GM21717 (cell line): ENCODE data around the gene C1orf56.

Experiments used
- ATAC-seq: cut with Tn5 transposase; IDR thresholded peaks from one replicate; pipeline ENCODE4 v1.9.1; 2021; ENCODE audit warnings: mild to moderate bottlenecking, moderate library complexity; ENCODE audit not compliant: unreplicated experiment

The C1orf56 gene

DNA sequence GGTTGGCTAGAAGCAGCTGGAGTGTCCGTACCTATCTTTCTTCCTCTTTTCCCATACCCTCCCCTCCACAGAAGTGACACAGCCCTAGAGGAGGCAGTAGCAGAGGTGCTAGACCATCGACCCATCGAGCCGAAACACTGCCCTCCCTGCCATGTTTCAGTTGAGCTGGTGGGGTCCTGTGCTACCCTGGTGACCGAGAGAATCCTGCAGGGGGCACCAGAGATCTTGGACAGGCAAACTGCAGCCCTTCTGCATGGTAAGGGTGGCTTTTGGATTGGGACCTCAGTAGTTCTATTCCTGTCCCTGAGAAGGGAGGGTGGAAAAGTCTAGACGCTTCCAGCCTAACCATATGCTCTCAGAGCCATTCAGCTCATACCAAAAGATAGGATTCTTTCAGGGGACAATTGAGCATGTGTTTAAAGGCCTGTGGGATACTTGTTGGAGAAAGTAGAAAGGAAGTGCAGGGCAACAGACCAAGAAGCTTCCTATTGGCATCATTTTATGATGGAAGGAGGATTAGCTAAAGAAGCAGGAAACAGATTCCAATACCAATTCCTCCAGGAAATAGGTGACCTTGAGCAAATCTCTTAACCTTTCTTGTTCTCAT, 22.9 kb upstream of the C1orf56 start:
- no peak for ATAC-seq

DNA sequence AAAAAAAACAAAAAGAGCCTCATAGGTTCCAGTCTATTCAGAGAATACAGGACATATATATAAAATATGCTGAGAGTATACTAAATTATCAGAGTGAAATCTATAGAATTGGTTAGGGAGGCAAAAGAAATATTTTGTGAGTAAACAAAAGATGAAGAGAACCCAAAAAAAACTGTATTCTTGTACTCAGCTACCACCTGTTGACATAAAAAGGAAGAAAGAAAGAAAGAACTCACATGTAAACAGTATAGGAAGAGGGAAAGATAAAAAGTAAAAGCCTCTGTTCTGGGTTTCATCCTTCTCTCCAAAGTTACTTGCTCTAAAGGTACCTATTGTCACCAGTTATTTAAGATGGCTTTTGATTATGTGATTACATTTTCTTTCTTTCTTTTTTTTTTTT, 21.1 kb upstream of the C1orf56 start:
- ATAC-seq, result no peak

DNA sequence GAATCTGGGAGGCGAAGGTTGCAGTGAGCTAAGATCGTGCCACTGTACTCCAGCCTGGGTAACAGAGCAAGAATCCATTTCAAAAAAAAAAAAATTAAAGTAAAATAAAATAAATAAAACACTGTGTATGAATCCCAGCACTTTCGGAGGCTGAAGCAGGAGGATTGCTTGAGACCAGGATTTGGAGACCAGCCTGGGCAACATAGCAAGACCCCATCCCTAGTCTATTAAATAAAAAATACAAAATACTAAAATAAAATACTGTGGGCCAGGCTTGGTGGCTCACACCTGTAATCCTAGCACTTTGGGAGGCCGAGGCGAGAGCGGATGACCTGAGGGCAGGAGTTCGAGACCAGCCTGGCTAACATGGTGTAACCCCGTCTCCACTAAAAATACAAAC, 15.4 kb upstream of the C1orf56 start:
- no peak for ATAC-seq

DNA sequence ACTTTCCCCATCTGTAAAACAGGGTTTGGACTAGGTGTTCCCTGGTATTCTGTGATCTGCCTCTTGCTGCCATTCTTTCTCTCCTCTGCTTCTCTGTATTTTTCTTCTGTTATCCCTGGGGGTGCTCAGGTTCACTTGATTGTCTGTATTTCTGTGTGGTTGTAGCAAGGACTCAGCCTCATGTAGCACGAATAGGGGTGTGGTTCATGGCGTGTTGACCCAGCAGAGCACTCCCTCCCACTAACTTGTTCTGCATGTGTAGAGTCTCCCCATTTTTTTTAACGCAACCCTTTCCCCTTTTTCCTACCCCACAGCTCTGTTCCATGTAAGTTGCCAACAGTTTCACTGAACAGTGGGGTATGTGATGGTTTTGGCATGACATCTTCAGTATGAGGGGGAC, 12.4 kb upstream of the C1orf56 start:
- no peak for ATAC-seq

DNA sequence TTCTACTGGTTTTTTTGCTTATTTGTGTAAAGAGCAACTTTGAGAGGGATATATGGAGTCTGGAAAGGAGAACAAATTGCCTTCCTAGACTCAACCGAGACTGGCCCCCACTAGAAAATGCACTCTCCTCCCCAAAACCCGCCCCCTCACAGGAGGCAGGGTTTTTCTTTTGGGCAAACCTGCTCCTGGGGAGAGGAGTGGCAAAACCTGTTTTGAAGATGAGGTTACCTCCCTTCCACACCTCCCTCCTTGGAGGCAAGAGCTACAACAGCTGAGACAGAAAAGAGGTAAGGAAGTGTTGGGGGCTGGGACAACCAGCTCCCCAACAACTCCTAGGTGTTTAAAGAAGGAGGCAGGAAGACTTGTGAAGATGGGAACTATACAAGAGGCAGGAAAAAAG, 11.2 kb upstream of the C1orf56 start, which contains the start of gene BNIPL:
BNIPL (plus strand) TSS at position 231 of the 400 bp plus-strand sequence; CDS start at position 371, 140 bp downstream.
- no peak for ATAC-seq

DNA sequence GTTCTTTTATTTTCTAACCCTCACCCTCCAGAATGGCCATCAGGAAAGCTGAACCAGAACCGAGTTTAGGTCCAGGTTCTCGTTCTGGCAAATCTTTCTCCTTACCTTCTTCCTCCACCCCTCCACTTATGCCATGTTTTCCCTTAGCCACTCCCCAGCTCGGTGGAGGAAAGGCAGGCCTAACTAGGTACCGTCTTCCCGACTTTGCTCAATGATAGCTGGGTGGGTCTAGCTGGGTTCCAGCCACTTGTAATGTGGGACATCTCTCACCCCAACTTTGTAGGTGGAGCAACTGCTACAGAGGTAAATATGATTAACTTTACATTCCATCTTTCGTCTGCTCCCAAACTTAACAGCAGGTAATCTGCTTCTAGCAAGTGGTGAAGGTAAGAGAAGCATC, 10.5 kb upstream of the C1orf56 start:
- no peak for ATAC-seq

DNA sequence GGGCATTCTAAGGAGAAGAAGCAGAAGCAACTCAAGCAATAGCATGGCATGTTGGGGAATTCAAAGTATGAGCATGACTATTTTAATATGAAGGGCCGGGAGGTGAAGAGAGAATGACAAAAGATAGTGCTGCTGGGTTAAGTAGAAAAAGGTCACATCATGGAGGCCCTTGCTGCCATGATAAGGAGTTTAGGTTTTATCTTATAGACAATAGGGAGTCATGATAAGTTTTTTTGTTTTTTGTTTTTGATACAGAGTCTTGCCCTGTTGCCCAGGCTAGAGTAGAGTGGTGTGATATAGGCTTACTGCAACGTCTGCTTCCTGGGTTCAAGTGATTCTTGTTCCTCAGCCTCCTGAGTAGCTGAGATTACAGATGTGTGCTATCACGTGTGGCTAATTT, 8.0 kb upstream of the C1orf56 start:
- no peak for ATAC-seq

DNA sequence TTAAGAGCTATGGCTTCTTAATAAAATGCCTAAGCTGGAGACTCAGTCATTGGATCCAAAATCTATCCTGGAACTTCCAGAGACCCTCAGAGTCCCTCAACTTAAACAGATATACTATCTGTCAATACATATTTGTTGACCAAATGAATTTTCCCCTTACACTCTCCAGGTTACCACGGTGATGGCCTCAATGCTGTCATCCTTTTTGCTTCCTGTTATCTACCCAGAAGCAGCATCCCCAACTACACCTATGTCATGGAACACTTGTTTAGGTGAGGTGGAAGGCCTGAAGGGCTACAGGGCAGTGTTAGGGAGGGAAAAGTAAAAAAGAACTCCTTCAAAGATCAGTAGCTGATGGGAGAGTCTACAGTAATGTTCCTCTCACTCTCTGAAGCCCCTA, 4.4 kb upstream of the C1orf56 start:
- no peak for ATAC-seq

DNA sequence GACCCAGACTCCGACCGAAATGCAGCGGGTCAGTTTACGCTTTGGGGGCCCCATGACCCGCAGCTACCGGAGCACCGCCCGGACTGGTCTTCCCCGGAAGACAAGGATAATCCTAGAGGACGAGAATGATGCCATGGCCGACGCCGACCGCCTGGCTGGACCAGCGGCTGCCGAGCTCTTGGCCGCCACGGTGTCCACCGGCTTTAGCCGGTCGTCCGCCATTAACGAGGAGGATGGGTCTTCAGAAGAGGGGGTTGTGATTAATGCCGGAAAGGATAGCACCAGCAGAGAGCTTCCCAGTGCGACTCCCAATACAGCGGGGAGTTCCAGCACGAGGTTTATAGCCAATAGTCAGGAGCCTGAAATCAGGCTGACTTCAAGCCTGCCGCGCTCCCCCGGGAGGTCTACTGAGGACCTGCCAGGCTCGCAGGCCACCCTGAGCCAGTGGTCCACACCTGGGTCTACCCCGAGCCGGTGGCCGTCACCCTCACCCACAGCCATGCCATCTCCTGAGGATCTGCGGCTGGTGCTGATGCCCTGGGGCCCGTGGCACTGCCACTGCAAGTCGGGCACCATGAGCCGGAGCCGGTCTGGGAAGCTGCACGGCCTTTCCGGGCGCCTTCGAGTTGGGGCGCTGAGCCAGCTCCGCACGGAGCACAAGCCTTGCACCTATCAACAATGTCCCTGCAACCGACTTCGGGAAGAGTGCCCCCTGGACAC, 534 bp downstream of the C1orf56 start:
- no peak for ATAC-seq

DNA sequence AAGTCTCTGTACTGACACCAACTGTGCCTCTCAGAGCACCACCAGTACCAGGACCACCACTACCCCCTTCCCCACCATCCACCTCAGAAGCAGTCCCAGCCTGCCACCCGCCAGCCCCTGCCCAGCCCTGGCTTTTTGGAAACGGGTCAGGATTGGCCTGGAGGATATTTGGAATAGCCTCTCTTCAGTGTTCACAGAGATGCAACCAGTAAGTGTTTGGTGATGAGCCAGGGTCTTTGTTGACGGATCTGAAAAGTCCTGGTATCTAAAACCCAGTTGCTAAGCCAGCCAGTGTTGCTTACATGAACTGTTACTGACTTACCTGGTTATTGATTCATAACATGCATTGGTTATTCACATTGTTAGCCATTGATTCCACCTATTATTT, 1.1 kb downstream of the C1orf56 start:
- ATAC-seq, result no peak

DNA sequence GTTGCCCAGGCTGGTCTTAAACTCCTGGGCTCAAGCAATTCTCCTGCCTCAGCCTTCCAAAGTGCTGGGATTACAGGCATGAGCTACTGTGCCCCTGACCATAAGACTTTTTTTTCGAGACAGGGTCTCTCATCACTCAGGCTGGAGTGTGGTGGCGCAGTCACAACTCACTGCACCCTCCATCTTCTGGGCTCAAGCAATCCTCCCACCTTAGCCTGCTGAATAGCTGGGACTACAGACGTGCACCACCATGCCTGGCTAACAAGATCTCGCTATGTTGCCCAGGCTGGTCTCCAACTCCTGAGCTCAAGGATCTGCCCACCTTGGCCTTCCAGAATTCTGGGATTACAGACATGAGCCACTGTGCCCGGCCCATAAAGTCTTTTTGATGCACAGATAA, 1.9 kb downstream of the C1orf56 start:
- ATAC-seq, result no peak

DNA sequence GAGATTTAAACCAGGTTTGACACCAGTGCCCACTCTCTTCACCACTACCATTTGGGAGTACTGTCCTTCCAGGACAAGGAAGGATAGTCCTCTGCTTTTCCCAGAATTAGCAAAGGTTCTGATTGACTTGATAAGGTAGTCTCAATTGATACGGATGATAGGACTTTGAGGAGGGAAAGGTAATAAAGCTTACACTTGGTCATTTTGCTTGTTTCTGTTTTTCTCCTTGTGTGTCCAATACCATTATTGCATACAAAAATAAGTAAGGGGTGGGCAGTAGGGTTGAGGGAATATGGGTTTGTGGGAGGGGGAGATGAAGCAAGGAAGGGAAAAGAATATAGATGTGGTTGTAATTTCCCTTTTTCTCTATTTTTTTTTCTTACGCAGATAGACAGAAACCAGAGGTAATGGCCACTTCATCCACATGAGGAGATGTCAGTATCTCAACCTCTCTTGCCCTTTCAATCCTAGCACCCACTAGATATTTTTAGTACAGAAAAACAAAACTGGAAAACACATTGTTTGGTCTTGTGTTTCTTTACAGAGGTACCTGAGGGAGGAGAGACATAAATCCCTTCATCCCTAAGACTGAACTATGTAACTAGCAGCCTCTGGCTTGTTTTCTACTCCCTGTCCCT, 2.6 kb downstream of the C1orf56 start:
- ATAC-seq, result no peak

DNA sequence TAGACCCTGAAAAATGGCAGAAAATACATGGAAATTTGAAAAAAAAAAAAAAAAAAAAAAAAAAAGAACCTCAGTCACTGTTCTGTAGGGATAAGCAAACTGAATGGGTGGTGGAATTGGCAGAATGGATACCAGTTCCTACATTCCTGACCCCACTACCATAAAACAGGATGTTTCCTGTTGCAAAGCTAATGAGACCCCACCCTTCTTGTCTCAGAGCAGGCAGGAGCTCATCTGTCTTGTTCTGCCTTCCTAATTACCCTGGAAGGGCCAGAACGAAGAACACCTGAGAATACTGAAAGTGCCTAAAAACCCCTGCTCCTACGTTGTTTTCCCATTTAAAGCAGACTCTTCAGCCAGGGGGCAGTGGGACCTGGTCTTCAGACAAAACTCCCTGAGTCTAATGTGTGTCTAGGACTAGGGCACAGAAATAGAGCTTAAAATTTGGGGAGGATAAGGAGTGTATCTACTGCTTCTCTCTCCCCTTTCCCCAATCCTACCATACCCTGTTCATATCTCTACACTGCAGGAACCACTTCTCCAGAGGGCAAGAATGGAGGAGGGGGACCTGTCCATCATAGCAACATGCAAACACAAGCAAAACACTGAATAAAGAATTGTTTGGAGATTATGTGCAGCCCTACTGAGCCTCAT, 3.9 kb downstream of the C1orf56 start:
- no peak for ATAC-seq

DNA sequence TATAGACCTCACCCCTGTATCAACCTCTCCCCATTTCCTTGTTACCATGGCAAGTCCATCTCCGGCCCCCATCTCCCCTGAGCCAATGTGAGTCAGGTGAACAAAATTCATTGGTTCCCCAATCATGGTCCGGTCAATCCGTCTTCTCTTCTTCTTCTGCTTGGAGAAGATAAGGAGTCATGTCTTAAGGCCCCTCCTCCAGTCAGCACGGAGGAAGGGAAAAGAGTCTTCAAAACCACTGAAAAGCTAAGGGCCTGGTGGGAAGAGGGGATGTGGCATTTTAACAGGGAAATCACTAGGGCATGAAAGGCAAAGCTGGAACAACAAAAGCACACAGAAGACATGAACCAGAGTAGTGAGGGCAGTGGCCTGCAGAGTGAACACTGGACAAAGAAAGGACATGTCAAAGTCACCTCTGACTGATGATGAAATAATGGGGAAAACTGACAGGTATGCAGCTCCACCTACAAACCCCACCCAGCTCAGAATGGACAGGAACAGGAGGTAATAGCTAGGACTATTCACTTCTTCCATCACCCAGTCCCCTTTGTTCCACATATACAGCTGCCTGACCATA, 7.5 kb downstream of the C1orf56 start:
- no peak for ATAC-seq

DNA sequence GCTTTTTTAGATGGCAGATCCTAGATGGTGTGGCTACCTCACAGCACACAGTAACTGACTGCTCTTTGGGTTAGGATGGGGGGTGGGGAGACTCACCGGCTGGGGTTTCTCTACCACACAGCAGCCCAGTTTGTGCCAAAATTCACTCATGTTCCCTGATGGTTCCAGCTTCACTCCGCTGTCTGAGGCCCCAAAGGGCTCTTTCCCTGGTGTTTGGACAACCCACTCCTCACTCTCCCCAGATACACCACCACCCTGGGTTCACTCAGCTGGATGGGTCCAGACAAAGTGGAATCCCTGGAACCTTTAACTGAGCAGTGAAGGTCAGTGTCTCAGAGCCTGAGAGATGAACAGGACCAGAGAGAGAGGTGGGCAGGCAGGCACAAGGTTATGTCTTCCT, 8.0 kb downstream of the C1orf56 start:
- no peak for ATAC-seq

DNA sequence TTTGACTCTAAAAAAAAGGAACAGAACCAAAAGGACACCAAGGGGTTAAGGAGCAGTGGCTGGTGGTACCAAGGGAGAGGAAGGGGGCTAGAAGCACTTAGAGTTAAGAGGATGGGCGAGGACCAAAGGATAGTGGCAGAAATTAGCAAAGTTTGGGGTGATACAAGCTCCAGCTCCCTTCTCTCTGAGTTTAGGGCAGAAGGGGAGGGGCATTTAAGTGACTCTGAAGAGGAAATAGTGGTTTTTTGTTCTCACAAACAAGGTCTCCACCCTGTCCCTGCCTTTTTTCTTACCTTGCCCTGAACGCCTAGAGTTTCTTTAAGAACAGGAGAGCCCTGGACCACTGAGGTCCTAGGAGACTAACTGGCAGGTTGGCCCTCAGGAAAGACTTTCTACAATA, 8.6 kb downstream of the C1orf56 start:
- no peak for ATAC-seq

DNA sequence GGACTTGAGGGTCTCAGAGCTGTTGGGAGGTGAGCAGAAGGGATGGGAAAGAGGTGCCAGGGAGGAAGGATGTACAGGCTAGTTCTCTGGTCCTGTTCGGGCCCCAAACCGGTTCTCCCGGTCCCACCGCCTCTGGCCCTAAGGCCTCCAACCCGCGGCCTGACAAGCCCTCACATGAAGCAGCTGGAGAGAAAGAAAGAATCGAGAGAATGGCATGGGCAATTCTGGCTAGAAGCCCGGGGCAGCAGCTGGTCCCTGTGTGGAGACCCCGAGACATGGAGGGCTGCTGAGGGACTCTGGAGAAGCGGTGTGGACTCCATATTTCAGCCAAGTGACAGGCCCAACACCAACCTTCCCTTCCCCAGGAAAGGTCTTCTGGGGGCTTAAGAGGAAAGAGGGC, 11.1 kb downstream of the C1orf56 start:
- ATAC-seq, result no peak

DNA sequence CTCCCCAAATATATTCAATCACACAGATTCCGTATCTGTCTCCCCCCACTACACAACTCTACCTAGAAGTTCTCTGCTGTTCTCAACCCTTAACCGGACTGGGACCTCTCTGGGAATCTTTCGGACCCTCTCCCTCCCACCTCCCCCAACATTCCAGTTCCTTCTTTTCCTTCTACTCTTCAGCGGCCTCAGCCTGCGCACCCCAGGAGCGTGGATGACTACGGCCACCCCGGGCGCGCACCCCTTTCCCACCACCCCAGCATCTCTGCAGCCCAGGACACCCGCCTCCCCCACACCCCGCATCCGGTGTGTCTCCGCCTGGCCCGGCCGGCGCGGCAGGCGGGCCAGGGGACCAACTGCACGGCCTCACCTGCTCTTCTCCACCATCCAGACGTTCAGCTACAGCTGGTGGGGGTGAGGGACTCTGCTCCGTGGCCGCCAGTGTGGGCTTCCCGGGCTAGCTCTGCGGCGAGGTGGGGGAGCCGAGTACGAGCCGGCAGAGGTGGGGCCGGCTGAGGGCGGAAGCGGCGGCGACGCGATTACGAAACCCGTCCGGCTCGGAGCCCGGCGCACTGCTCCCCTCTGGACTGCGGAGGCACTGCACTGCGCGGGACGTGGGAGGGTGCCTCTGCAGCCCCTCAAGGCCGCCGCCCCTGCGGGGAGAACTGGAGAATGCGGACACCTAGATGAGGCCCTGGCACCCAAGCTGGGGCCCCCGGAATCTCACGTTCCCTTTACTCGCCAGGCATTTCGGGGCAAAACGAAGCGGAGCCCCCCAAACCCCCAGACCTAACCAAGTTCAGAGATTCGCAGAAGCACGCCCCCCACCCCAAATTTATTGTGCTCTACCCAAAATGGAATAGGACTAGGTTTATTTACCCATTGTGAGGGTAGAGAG, 11.8 kb downstream of the C1orf56 start, which contains the start of gene CDC42SE1:
CDC42SE1 (minus strand) TSS at position 514 of the 898 bp plus-strand sequence. CDS start 3,892 bp downstream, outside the sequence.
- peak; percentile 67 for ATAC-seq

DNA sequence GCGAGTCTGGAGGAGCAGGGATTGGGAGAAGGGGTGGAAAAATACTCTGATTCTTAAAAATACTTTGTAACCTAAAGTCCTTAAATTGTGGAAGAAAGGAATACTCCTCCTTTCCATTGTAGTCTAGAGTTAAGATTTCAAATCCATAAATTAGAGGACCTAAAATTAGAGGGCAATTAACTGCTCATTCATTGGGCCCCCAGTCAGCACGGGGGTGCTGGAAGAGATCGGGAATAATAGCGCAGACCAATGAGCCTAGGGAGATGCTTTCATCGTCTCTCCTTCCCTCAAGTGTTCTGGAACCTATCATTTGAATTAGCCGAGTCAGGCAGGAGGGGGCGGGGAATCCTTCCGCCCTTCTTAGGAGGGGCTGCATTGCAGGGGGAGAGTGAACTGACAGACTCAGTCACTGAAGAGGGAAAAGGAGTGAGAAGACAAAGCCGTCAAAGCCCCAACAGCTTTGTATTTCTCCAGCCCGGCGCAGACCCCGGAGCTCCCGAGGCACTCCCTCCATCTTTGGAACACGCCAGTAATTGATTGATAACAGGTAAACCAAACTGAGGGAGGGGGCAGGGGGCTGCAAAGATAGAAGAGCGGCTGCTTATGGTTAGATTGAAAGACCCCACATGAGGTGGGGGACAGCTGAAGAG, 12.6 kb downstream of the C1orf56 start, which contains the start of gene MLLT11:
MLLT11 (plus strand) TSS at position 391 of the 650 bp plus-strand sequence. CDS start 6,828 bp downstream, outside the sequence.
- ATAC-seq, result no peak
